Ishikawa (cell line): Measurements from ENCODE around the gene HEYL.

Source experiments
- CEBPB ChIP-seq: IDR thresholded peaks from 2 replicates; pipeline ENCODE4 v1.6.1; 2012
- CREB1 ChIP-seq: IDR thresholded peaks from 2 replicates; pipeline ENCODE4 v1.6.1; 2012; ENCODE audit warnings: low read depth
- EGR1 ChIP-seq: IDR thresholded peaks from 2 replicates; pipeline ENCODE4 v1.6.1; 2012
- EP300 ChIP-seq: IDR thresholded peaks from 2 replicates; pipeline ENCODE4 v1.6.1; 2012; ENCODE audit warnings: borderline replicate concordance
- FOXM1 ChIP-seq: IDR thresholded peaks from 2 replicates; pipeline ENCODE4 v1.6.1; 2012; ENCODE audit warnings: low read depth, borderline replicate concordance
- NFIC ChIP-seq: IDR thresholded peaks from 2 replicates; pipeline ENCODE4 v1.6.1; 2012
- RAD21 ChIP-seq: IDR thresholded peaks from 2 replicates; pipeline ENCODE4 v1.6.1; 2012; ENCODE audit warnings: low read depth
- TAF1 ChIP-seq: IDR thresholded peaks from 2 replicates; pipeline ENCODE4 v1.6.1; 2012; ENCODE audit warnings: low read depth, mild to moderate bottlenecking
- TCF12 ChIP-seq: IDR thresholded peaks from 2 replicates; pipeline ENCODE4 v1.6.1; 2012; ENCODE audit warnings: low read depth
- TEAD4 ChIP-seq: IDR thresholded peaks from 2 replicates; pipeline ENCODE4 v1.6.1; 2012
- YY1 ChIP-seq: IDR thresholded peaks from 2 replicates; pipeline ENCODE4 v1.6.1; 2012; ENCODE audit warnings: low read depth
- ZBTB7A ChIP-seq: IDR thresholded peaks from 2 replicates; pipeline ENCODE4 v1.6.1; 2012; ENCODE audit warnings: low read depth
- TF ChIP-seq, protein P1 (sequence below): IDR thresholded peaks from 2 replicates; pipeline ENCODE4 v1.6.1; 2012; ENCODE audit warnings: low read depth, mild to moderate bottlenecking
- TF ChIP-seq, protein P2 (sequence below): IDR thresholded peaks from 2 replicates; pipeline ENCODE4 v1.6.1; 2012
- TF ChIP-seq, protein P3 (sequence below): IDR thresholded peaks from 2 replicates; pipeline ENCODE4 v1.6.1; 2012

HEYL gene

DNA sequence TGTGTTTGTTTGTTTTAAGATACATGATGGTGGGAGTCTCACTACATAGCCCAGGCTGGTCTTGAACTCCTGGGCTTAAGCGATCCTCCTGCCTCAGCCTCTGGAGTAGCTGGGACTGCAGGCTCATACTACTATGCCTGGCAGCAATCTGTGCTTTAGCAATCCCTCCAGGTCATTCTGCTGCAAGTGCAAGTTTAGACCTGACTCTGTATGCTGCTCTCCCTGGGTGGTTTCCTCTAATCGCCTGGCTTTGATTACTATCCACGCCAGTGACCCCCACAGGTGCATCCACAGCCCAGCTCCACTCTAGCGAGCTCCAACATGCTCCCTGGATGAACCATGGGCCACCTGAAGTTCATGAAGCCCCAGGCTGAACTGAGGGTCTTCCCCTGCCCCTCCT, 47.4 kb downstream of the HEYL start:
- TF ChIP-seq TEAD4 (no peak), EGR1 (no peak), TCF12 (no peak), FOXM1 (no peak)

DNA sequence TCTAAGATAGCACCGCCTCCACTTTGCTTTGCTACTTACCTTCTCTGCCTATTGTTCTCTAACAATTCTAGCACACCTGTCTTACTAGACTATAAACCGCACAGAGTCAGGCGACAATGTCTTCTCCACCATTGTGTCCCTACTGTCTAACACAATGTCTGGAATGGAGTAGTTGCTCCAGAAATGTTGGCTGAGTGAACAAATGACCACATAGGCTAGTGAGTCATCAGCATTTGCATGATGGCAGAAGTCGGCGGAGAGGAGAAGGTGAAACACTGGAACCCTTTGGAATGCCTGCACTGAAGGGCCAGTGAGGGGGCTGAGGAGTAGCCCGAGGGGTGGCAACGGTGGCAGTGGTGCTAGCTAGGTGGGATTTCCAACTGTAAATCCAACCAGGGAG, 48.9 kb downstream of the HEYL start:
- TF ChIP-seq FOXM1 (no peak), YY1 (no peak), RAD21 (no peak), NFIC (no peak), EGR1 (no peak), ZBTB7A (no peak), EP300 (no peak)

DNA sequence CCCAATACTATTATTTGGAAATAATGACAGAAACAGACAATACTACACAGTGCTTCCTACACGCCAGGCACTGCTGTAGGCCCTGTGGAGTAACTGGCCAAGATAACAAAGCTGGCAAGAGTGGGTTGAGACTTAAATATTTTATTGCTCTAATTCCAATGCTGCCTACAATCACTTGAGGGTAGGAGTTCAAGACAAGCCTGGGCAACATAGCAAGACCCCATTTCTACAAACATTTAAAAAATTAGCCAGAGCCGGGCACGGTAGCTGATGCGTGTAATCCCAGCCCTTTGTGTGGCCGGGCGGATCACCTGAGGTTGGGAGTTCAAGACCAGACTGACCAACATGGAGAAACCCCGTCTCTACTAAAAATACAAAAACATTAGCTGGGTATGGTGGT, 53.5 kb downstream of the HEYL start:
- TF ChIP-seq ZBTB7A (no peak), NFIC (no peak), EP300 (no peak), CEBPB (no peak), RAD21 (no peak), EGR1 (no peak), YY1 (no peak), TAF1 (no peak), TCF12 (no peak), FOXM1 (no peak), TEAD4 (no peak), CREB1 (no peak)
- TF ChIP-seq, protein P1, sequence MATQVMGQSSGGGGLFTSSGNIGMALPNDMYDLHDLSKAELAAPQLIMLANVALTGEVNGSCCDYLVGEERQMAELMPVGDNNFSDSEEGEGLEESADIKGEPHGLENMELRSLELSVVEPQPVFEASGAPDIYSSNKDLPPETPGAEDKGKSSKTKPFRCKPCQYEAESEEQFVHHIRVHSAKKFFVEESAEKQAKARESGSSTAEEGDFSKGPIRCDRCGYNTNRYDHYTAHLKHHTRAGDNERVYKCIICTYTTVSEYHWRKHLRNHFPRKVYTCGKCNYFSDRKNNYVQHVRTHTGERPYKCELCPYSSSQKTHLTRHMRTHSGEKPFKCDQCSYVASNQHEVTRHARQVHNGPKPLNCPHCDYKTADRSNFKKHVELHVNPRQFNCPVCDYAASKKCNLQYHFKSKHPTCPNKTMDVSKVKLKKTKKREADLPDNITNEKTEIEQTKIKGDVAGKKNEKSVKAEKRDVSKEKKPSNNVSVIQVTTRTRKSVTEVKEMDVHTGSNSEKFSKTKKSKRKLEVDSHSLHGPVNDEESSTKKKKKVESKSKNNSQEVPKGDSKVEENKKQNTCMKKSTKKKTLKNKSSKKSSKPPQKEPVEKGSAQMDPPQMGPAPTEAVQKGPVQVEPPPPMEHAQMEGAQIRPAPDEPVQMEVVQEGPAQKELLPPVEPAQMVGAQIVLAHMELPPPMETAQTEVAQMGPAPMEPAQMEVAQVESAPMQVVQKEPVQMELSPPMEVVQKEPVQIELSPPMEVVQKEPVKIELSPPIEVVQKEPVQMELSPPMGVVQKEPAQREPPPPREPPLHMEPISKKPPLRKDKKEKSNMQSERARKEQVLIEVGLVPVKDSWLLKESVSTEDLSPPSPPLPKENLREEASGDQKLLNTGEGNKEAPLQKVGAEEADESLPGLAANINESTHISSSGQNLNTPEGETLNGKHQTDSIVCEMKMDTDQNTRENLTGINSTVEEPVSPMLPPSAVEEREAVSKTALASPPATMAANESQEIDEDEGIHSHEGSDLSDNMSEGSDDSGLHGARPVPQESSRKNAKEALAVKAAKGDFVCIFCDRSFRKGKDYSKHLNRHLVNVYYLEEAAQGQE: no peak
- TF ChIP-seq, protein P2, sequence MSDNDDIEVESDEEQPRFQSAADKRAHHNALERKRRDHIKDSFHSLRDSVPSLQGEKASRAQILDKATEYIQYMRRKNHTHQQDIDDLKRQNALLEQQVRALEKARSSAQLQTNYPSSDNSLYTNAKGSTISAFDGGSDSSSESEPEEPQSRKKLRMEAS: no peak
- TF ChIP-seq, protein P3, sequence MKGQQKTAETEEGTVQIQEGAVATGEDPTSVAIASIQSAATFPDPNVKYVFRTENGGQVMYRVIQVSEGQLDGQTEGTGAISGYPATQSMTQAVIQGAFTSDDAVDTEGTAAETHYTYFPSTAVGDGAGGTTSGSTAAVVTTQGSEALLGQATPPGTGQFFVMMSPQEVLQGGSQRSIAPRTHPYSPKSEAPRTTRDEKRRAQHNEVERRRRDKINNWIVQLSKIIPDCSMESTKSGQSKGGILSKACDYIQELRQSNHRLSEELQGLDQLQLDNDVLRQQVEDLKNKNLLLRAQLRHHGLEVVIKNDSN: no peak

DNA sequence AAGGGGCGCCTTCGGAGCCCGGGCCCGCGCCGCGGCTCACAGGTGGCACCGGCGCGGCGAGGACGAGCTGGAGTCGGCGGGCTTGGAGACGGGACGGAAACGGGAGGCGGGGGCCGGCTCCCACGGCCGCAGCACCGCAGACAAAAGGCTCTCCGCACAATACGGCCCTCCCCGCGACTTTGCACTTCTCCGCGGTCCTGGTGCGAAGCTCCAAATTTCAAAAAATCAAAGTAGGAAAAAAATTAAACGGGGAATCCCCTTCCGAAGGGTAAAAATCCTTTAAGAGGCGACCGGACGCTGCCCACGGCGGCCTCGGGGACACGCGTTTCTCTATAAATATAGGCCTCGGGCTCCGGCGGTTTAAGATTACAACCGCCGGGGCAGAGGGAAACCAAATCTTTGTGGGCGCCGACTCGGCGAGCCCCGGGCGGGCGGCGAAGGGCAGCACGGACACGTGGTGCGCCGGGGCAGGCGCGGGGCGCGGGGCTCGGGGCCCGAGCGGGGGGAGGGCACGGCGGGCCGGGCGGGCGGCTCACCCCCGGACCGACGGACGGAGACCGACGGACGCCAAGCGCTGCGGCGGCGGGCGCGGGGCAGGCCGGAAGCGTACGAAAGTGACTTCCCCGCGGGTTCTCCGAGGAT, 63.3 kb downstream of the HEYL start:
- TF ChIP-seq, protein P3: peak; percentile 32; the same call in 1 of the 2 replicates
- no peak for TF ChIP-seq ZBTB7A

DNA sequence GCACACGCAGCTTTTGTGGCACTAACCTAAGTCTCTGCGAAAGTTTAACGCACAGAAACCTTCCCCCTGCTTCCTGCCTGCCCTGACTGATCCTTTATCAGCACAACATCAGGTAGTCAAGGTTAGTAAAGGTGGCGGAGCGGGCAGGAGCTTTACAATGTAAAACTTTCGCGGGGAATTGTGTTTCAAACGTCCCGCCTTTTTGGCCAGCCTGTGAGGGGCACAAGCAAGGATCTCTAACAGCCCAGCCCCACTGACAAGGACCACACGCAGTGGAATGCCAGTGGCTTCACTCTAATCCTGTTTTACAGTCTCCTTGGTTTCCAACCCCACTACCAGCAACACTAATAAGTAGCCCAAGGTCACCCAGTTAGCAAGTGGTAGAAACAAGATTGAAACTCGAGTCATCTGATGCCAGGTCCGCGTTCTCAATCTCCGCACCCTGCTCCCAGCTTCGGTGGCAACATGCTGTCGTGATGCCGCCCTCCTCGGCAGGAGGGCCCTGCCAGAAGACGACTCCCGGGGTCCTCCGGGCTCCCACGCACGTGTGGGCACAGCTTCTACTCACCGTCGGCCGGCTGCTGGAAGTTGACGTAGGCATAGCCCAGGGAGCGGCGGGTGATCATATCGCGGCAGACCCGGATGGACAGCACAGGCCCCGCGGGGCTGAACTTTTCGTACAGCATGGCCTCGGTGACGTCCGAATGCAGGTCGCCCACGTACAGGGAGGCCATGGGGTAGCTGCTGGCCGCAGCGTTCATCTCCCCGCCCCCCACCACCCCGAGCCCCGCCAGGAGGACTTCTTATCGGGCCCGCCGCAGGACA, 64.0 kb downstream of the HEYL start:
- TF ChIP-seq ZBTB7A (no peak), EP300 (no peak), TAF1 (no peak), RAD21 (no peak), FOXM1 (no peak), TEAD4 (no peak), YY1 (no peak), EGR1 (no peak), CEBPB (no peak), CREB1 (no peak), TCF12 (no peak)
- TF ChIP-seq, protein P3: no peak
- TF ChIP-seq, protein P2: no peak

DNA sequence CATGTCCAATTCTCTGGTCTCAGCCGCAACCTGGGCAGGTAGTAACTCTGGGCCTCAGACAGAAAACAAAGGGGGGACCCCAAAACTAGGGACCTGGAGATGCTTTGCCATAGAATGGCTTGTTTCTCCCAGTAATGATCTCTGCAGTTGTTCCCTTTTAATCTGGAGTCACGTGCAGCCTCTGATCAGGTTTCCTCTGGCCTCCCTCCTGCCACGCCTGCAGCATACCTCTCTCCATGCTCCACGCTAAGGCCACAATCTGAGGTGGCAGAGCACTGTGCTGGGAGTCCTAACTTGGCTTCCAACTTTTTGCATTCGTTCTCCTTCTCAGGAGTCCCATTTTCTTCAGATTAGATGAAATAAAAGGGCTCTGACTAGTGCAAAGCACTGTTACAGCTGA, 64.8 kb downstream of the HEYL start:
- TF ChIP-seq, protein P3: peak; percentile 63; the same call in 1 of the 2 replicates
- no peak for TF ChIP-seq ZBTB7A
